Right renal pelvis (tissue), 4 donors: ENCODE data around the gene PHOSPHO2. TPM values are rescaled to one million over a fixed set of nuclear protein-coding genes. Genes with fewer than 3 reads are reported as not detected.
"Not testable (repeated sequence)": the region's sequence is repeated elsewhere in the genome, so short reads cannot be mapped to it uniquely, and the experiment has no call there.

Experiments used
- DNase-seq, 4 donors: peaks; one replicate each; pipeline ENCODE4 v3.0.0-alpha.2; 2013; ENCODE audit warnings: low read depth in 4 of 4, low spot score in 3 of 4, missing footprints in 1 of 4
- polyA plus RNA-seq, 4 donors: library from polyadenylated mRNA; unstranded; fragments of 120-200 nt; gene quantifications; one replicate each; pipeline ENCODE4 v1.2.1, GENCODE V29; 2013; ENCODE audit not compliant: insufficient read length in 4 of 4

Gene PHOSPHO2
- polyA plus RNA-seq, 4 donors: 12.5 to 15.5 (median 14.8) TPM

DNA sequence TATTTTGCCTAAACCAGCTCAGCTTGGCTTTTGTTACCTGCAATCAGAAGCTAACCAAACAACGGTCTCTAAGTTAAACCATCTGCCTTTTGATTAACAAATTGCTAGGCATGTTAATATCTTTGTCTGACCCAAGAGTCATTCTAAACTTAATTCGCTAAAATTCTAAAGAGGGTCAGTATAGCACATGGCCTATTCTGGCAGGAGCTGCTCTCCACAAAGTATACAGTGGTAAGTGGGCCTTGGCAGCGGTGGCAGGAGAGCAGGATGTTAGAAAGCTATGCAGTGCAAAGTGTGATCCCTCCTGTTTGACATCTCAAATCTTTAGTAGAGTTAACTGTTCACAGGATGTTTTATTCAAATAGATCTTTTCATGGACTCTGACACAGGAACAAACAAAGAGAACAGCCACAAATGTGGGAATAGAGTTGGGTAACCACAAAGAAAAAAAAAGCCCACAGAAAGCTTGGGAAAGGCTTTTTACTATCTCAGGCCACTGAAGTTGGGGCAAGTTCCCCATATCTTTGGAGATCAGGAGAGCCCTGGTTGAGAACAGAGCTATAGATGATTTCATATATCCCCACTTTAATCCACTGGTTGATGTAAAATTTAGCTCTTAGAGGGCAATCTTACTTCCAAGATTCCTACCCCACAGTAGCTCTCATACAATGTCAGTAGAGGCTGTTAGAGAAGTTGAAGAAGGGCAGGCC lies 10.7 kb upstream of the PHOSPHO2 start:
- DNase-seq: no peak

DNA sequence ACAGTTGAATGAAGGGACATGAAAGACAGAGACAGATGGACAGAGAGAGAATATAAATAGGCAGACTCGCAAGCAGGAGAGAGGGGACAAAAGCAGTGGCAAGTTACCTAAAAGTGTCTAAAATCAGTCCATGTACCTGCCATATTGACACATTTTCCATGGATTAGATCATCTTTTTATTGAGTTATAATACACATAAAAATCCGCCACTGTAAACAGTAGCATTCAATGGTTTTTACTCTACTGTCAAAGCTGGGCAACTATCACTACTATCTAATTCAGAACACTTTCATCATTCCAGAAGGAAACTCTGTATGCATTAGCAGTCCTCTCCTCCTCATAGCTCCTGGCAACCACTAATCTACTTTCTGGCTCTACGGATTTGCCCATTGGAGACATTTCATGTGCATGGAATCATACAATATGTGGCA lies 10.1 kb upstream of the PHOSPHO2 start:
- no peak for DNase-seq

DNA sequence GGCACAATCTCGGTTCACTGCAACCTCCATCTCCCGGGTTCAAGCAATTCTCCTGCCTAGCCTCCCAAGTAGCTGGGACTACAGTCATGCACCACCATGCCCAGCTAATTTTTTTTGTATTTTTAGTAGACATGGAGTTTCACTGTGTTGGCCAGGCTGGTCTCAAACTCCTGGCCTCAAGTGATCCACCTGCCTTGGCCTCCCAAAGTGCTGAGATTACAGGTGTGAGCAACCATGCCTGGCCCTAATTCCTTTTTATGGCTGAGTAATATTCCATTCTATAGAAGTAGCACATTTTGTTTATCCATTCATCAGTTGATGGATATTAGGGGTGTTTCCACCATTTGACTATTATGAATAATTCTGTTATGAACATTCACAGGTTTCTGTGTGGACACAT lies 9.6 kb upstream of the PHOSPHO2 start:
- not testable (repeated sequence) for DNase-seq

DNA sequence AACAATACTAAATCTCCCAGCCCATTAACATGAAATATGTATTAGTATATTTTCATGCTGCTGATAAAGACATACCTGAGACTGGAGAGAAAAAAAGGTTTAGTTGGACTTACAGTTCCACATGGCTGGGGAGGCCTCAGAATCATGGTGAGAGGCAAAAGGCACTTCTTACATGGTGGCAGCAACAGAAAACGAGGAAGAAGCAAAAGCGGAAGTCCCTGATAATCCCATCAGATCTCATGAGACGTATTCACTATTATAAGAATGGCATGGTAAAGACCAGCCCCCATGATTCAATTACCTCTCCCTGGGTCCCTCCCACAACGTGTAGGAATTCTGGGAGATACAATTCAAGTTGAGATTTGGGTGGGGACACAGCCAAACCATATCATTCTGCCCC lies 7.4 kb upstream of the PHOSPHO2 start:
- not testable (repeated sequence) for DNase-seq

DNA sequence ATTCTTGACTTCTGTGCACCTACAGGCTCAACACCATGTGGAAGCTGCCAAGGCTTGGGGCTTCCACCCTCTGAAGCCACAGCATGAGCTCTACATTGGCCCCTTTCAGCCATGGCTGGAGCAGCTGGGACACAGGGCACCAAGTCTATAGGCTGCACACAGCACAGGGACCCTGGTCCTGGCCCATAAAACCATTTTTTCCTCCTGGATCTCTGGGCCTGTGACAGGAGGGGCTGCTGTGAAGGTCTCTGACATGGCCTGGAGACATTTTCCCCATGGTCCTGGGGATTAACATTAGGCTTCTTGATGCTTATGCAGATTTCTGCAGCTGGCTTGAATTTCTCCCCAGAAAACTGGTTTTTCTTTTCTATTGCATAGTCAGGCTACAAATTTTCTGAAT lies 6.3 kb upstream of the PHOSPHO2 start:
- not testable (repeated sequence) for DNase-seq

DNA sequence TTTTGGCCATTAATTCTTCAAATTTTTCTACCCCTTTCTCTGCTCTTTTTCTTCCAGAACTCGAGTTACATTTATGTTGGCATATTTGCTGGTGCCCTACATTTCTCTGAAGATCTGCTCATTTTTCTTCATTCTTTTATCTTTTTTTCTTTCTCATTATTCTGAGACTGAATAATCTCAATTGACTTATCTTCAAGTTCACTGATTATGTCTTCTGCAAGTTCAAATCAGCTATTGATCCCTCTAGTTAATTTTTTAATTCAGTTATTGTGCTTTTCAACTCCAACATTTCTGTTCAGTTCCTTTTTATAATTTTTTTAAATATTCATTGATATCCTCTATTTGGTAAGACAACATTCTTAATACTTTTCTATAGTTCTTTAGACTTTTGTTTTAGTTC lies 3.3 kb upstream of the PHOSPHO2 start:
- DNase-seq: no peak

DNA sequence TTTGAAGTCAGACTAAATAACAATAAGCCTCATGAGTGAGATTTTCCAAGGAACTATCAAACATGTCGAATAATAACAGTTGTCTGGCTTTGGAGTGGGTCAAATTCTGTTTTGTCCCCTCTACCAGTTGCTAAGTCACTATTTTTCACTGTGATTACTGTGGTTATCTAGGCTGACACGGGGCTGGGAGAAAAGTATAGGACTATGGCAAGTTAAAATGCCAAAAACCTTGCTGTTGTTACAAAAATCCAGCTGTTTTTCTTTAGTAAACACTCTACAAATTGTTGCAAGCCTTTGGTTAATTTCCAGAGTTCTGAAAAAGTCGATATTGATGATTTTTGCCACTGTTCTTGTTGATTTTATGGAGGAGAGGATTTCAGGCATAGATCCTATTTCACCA lies 1.6 kb upstream of the PHOSPHO2 start:
- DNase-seq: no peak

DNA sequence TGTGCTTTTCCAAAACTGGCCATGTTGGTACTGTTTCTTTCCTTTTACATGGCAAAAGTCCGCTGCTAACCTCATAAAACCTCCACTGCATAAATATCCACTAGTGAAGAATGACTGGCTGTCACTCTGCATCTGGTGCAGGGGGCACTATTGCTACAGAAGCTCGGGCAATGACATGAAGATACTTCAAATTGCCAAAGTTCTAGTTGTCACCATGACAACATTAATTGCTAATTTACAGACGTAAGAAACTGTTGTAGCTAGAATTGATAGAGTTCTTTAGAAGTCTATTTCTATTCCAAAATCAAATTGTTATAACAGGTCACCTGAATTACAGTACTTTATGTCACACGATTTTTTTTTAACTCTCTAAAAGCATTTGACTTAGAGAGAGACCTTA lies 909 bp upstream of the PHOSPHO2 start:
- DNase-seq: no peak

DNA sequence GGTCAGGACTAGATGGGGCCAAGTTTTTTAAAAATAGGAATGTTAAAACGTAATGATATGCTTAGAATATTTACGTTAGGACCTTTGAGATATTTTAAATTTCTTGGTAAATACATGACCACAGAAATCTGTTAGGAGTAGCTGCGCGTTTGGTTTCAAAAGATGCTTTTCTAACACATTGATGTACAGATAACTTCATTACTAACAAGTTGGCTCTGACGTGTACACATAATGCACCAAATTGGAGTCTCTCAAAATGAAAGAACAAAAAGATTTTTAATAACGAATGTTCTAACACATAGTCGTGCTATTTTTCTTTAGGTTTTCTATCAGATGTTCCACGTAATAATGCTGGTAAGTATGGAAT lies 608 bp downstream of the PHOSPHO2 start:
- no peak for DNase-seq

DNA sequence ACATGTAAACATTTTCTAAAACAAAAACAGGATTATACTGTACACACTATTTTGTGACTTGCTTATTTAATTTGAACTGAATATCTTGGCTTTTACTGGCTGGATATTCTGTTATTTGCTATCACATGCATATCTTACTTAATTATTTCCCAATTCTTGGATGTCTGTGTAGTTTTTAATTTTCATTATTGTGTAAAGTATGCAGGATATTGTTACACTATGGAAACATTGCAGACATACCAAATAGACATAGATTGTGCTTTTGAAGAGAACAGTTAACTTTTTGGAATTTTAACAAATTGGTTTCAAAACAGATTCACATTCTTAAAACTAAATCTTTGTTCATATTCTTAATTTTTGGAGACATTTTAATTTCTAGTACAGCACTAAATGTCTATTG lies 2.1 kb downstream of the PHOSPHO2 start:
- DNase-seq: no peak

DNA sequence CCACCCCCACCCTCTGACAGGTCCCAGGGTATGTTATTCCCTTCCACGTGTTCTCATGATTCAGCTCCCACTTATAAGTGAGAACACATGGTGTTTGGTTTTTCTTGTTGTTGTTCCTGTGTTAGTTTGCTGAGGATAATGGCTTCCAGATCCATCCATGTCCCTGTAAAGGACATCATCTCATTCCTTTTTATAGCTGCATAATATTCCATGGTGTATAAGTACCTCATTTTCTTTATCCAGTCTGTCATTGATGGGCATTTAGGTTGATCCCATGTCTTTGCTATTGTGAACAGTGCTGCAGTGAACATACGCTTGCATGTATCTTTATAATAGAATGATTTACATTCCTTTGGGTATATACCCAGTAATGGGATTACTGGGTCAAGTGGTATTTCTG lies 4.9 kb downstream of the PHOSPHO2 start:
- not testable (repeated sequence) for DNase-seq

DNA sequence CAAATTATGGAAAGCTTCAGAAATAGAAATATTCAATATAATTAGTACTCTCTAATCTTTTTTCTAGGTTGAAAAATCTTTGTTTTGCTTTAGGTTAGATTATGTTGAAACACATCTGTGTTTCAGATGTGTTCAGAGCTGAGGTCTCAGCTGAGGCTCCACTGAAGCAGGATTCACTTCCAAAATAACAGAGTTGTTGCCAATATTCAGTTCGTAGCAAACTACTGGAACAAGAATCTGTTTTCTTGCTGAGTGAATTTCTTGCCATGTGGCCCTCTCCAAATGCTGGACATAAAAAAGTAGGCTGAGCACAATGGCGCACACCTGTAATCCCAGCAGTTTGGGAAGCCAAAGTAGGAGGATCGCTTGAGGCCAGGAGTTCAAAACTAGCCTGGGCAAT lies 8.7 kb downstream of the PHOSPHO2 start:
- no peak for DNase-seq

DNA sequence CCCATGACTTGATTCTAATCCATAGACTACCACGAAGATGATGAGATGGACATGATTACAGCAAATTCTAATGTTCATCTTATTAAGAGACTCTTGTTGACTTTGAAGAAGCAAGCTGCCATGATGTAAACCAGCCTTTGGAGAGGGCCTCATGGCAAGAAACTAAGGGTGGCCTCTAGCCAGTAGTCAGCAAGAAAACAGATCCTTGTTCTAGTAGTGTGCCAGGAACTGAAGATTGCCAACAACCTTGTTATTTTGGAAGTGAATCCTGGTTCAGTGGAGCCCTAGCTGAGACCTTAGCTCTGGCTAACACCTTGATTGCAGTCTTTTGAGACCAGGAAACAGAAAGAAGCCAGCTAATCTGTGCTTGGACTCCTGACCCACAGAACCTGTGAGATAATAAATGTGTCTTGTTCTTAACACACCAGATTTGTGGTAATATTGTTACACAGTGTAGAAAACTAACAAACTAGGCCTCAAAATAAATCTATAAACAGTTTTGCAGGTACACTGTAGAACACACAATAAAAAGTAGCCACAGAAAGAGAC lies 10.0 kb downstream of the PHOSPHO2 start:
- no peak for DNase-seq

DNA sequence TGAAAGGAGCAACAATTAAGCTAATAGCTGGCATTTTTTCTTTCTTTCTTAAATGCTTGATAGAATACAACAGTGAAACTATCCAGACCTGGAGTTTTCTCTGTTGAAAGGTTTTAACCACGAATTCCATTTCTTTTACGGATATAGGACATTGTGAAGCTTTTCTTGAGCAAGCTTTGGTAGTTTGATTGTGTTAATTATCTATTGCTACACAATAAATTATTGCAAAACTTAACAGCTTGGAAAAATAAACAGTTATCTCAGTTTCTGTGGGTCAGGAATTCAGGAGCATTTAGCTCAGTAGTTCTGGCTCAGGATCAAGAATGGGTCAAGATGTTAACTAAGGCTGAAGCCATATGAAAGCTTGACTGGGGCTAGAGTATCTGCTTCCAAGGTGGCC lies 11.7 kb downstream of the PHOSPHO2 start:
- no peak for DNase-seq

DNA sequence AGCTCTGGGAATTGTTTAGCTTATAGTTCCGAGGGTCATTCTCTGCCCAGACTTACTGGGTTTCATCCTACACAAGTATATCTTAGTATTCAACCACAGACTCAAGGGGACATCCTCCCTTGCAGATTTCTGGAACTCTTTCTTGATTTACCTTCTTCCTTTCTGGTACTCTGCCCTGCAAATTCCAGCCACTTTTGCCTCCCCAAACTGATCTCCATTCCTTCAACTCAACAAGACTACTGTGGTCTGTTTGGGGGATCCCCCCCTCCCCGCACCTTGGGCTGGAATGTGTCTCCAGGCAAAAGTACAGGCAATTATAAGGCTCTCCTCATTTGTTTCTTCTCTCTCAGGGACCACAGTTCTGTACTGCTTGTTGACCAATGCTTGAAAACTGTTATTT lies 13.4 kb downstream of the PHOSPHO2 start:
- no peak for DNase-seq

DNA sequence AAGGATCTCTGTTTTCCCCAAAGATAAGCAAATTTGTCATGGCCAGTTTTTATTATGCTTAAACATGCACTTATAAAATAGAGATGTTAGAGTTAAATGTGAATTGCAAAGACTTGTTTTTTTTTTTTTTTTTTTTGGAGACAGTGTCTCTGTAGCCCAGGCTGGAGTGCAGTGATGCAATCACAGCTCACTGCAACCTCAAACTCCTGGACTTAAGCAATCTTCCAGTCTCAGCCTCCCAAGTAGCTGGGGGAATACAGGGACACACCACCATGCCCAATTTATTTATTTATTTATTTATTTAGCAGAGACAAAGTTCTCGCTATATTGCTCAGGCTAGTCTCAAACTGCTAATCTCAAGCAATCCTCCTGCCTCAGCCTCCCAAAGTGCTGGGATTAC lies 15.1 kb downstream of the PHOSPHO2 start:
- no peak for DNase-seq

DNA sequence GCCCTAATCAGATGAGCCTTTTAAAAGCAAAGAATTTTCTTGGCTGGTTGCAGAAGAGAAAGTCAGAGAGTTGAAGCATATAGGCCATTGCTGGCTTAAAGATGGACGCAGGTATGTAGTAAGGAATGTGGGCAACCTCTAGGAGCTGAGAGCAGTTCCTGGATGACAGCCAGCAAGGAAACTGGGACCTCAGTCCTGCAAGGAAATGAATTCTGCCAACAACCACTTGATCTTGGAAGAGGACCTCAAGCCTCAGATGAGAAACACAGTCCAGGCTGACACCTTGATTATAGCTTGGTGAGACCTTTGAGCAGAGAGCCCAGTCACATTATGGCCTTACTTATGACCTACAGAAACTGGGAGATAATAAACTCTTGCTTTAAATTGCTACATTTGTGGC lies 15.7 kb downstream of the PHOSPHO2 start:
- no peak for DNase-seq

DNA sequence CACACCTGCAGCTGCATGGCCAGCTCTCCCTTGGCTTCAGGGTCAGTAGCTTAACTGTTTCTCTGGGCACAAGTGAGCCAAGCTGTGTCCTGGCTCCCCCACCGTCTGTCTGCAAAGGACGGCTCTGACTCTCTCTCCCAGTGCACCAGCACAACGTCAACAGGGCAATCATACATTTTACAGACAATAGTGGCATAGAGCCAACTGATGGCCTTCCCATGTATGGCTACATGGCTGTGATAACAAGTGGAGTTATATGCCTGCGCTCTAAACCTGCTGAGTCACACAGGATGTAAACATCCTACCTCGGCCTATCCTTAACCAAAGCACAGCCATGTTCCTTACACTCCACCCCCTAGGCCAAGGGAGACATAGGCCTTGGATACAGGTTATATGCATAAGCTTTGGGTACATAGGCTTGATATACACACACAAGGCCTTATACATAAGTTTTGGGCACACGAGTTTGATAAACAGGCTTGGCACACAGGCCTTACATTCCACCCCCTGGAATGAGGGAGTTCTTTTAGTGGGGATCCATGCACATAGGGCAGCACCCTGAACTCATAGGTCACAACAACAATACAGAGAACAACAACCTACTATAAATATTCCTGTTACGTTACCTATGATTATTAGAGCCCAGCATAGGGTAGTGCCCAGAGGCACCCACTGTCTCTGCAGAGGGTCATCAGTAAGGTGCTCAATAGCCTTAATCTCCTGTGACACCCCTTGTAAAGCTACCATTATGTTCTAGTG lies 17.7 kb downstream of the PHOSPHO2 start:
- DNase-seq: no peak

DNA sequence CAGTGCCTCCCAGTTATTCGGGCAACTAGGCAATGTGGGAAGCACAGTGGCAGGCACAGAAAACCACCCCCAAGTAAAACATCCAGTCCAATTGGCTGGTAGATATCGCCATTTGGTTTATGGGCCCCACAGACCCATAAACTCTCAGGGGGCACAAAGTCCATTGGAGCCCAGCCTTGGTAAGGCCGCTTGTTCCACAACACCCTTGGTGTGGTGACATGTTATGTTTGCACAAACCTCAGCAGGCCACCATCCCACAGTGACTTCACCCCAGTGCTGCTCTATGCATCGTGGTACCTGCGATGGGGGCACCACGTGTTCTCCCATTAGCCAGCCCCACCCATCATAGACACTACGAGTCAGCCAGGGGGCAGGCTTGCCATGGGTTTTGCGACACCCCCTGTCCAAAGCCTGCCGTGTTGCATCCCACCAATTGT lies 18.5 kb downstream of the PHOSPHO2 start:
- no peak for DNase-seq

DNA sequence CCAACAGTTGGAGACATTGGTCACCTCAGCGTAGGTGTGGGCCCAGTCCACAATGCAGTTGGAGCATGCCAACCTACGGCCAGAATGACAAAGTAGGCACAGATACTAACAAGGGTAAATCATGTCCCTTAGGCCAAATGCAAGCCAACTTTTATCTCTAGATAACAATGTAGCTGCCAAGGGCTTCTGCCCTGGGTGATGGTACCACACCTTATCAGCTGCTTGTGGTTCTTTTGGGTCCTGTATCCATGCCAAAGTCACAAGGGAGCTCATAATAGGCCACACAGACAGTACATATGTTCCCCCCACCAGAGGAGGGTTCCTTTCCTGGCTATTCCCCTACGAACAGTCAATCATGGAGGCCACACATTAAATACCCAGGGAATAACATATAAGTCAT lies 19.1 kb downstream of the PHOSPHO2 start:
- no peak for DNase-seq

DNA sequence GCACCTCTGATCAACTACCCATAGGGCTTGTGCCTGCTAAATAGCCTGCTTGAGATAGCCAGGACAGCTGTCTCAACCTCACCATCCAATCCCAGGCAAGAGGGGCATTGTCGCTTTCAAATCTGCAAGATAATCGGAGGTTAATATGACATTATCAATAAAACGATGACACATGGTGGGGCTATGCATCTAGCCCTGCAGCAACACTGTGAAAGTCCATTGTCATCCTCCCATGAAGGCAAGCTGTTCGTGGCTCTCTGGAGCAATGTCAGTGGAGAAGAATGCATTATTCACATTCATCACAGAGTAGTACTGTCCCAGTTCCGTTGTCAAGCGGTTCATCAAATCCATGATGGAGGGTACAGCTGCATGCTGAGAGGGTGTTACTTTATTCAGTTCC lies 20.4 kb downstream of the PHOSPHO2 start:
- DNase-seq: no peak
